NT2/D1 (cell line): ENCODE data around the gene MCU.

Experiments used
- SUZ12 ChIP-seq: IDR thresholded peaks from 2 replicates; pipeline ENCODE4 v1.6.1; 2011; ENCODE audit not compliant: insufficient read length, insufficient read depth; ENCODE audit errors: extremely low read depth
- YY1 ChIP-seq: IDR thresholded peaks from 2 replicates; pipeline ENCODE4 v1.6.1; 2011; ENCODE audit not compliant: insufficient read length, insufficient read depth
- ZNF274 ChIP-seq: IDR thresholded peaks from 2 replicates; pipeline ENCODE4 v1.6.1; 2011; ENCODE audit warnings: mild to moderate bottlenecking, low read depth, low read length

- no peak for TF ChIP-seq ZNF274
- TF ChIP-seq SUZ12, result no peak
- no peak for TF ChIP-seq YY1
Observed at GRCh38 chr10:72742092-72742491, 50.1 kb downstream of the MCU start.
